T-helper 2 cell treated with Interferon-gamma antibody and Interleukin-4, amounts not matched to agents 5 μg/mL and 100 μg/mL, for 36 hours (primary cell): Measurements from ENCODE around the gene PITPNM3.

Experiments
- DNase-seq: peaks from one replicate; pipeline ENCODE4 v3.0.0; 2021; ENCODE audit warnings: low spot score
- H3K27ac Mint-ChIP-seq: one replicate; pipeline ENCODE4 v1.8.0; 2021; ENCODE audit warnings: mild to moderate bottlenecking, mixed read lengths
- H3K27me3 Mint-ChIP-seq: one replicate; pipeline ENCODE4 v1.8.0; 2021; ENCODE audit warnings: low read depth, mixed read lengths
- H3K36me3 Mint-ChIP-seq: one replicate; pipeline ENCODE4 v1.8.0; 2021; ENCODE audit warnings: low read depth, mixed read lengths
- H3K4me1 Mint-ChIP-seq: one replicate; pipeline ENCODE4 v1.8.0; 2021; ENCODE audit warnings: low read depth, mixed read lengths
- H3K4me3 Mint-ChIP-seq: one replicate; pipeline ENCODE4 v1.8.0; 2022; ENCODE audit warnings: mild to moderate bottlenecking, moderate library complexity, mixed read lengths
- H3K9me3 Mint-ChIP-seq: one replicate; pipeline ENCODE4 v1.8.0; 2021; ENCODE audit warnings: mixed read lengths

PITPNM3 gene

DNA sequence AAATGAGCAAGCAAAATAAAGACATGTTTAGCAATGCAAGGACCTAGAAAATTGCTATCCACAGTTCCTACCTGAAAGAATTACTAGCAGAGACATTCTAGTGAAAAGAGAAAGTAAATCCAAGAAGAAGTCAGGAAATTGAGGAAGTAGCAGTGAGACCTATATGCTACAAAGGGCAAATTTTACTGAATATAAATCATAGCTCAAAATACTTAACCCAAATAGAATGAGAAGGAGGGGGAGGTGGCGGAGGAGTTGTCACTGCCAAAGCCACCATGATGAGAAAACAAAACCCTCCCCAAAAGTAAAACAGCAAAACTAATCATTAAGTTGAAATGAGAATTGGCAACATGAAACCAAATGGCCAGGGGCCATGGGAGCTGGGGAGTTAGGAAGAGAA is 39.3 kb downstream of the PITPNM3 start:
- no peak overlapping the region for H3K27ac Mint-ChIP-seq
- no peaks in the 10 kb centered on the region for H3K9me3 Mint-ChIP-seq
- no peak overlapping the region for H3K4me3 Mint-ChIP-seq
- H3K4me1 Mint-ChIP-seq, result no peaks in the 10 kb centered on the region
- H3K36me3 Mint-ChIP-seq, result no peaks in the 10 kb centered on the region
- peaks cover 10% of the 10 kb centered on the region for H3K27me3 Mint-ChIP-seq
- DNase-seq, result no peak

- Mint-ChIP-seq H3K4me3 (no peak overlapping the region), H3K36me3 (no peaks in the 10 kb centered on the region), H3K4me1 (no peaks in the 10 kb centered on the region), H3K27ac (no peak overlapping the region), H3K9me3 (no peaks in the 10 kb centered on the region), H3K27me3 (peaks cover 10% of the 10 kb centered on the region)
- no peak for DNase-seq
Observed at GRCh38 chr17:6514371-6514770, 42.0 kb downstream of the PITPNM3 start.

DNA sequence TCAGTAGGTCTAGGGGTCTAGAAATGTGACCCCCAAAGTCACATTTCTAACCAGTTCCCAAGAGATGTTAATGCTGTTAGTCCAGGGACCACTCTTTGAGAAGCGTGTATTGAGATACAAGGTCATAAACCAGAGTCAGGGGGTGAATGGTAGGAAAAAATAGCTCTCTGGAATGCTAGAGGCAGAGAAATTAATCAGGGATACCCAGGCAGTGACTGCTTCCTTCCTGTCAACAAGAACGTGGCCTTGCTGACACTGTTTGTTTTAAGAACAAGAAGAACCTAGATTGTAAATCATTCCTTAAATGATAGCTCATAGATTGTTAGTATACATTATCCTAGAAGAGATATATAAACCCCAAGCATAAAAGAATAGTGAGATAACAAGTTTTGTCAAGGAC is 43.8 kb downstream of the PITPNM3 start:
- no peak for DNase-seq
- H3K36me3 Mint-ChIP-seq, result no peaks in the 10 kb centered on the region
- peaks cover 10% of the 10 kb centered on the region for H3K27me3 Mint-ChIP-seq
- no peaks in the 10 kb centered on the region for H3K4me1 Mint-ChIP-seq
- H3K9me3 Mint-ChIP-seq, result no peaks in the 10 kb centered on the region
- H3K4me3 Mint-ChIP-seq, result no peak overlapping the region
- no peak overlapping the region for H3K27ac Mint-ChIP-seq

- Mint-ChIP-seq H3K4me1 (no peaks in the 10 kb centered on the region), H3K4me3 (no peak overlapping the region), H3K36me3 (no peaks in the 10 kb centered on the region), H3K9me3 (no peaks in the 10 kb centered on the region), H3K27me3 (peaks cover 8% of the 10 kb centered on the region), H3K27ac (no peak overlapping the region)
- DNase-seq, result no peak
Observed at GRCh38 chr17:6510321-6510977, 45.9 kb downstream of the PITPNM3 start.

DNA sequence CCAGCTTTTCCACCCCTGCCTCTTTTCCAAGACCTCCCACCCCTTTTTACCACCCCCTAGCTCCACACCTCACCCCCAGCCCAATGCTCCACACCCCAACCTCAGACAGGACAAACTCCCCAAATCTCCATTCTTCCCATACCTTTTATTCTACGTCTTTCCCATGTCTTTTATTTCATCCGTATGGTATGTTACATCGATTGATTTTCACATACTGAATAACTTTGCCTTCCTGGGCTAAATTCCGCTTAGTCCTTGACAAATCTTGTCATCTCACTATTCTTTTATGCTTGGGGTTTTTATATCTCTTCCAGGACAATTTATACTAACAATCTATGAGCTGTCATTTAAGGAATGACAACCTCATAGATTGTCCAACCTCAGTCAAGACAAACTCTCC is 46.4 kb downstream of the PITPNM3 start:
- Mint-ChIP-seq H3K36me3 (no peaks in the 10 kb centered on the region), H3K9me3 (no peaks in the 10 kb centered on the region), H3K27ac (no peak overlapping the region), H3K27me3 (peaks cover 8% of the 10 kb centered on the region), H3K4me1 (no peaks in the 10 kb centered on the region), H3K4me3 (no peak overlapping the region)
- no peak for DNase-seq

DNA sequence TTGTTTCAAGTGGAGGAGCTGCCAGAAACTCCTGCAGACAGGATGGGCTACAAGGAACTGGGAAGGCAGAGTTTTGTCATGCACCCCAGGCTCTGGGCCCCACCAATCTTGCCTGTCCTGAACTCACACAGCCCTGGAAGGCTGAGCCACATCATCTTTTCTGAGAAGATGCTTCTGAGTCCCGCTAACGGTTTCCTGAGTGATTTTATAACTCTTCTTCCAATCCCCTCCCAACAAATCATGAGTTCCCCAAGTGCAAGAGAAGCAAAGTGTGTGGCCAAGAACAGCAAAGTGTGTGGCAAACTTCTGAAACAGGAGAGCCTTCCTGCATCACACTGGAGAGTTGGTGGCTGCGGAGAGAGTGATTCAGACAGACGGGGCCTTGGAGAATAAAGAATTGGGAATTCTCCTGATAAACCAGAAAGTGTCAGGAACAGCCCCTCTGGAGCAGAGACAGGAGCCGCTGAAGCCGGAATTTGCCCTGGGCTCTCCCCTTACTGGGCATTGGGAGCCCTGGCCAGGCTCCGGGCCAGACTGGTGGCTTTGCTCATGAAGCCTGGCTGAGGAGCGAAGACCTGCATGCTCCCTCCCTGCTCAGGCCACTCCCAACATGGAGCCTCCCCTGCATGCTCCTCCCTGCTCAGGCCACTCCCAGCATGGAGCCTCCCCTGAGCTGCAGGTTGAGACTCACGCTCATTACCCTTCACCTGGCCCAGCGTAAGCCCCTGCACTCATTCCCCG is 47.2 kb downstream of the PITPNM3 start:
- DNase-seq, result no peak
- Mint-ChIP-seq H3K27ac (no peak overlapping the region), H3K4me1 (no peaks in the 10 kb centered on the region), H3K9me3 (no peaks in the 10 kb centered on the region), H3K4me3 (no peak overlapping the region), H3K36me3 (no peaks in the 10 kb centered on the region), H3K27me3 (peaks cover 8% of the 10 kb centered on the region)

GRCh38 chr17:6508519-6509030 is 47.8 kb downstream of the PITPNM3 start:
- H3K36me3 Mint-ChIP-seq, result no peaks in the 10 kb centered on the region
- peaks cover 5% of the 10 kb centered on the region for H3K27me3 Mint-ChIP-seq
- H3K4me3 Mint-ChIP-seq, result no peak overlapping the region
- H3K9me3 Mint-ChIP-seq, result no peaks in the 10 kb centered on the region
- no peak for DNase-seq
- H3K4me1 Mint-ChIP-seq, result no peaks in the 10 kb centered on the region
- H3K27ac Mint-ChIP-seq, result no peak overlapping the region

- no peak overlapping the region for H3K27ac Mint-ChIP-seq
- H3K36me3 Mint-ChIP-seq, result no peaks in the 10 kb centered on the region
- peaks cover 1% of the 10 kb centered on the region for H3K27me3 Mint-ChIP-seq
- no peak overlapping the region for H3K4me3 Mint-ChIP-seq
- DNase-seq, result no peak
- H3K4me1 Mint-ChIP-seq, result no peaks in the 10 kb centered on the region
- no peaks in the 10 kb centered on the region for H3K9me3 Mint-ChIP-seq
Observed at GRCh38 chr17:6508016-6508415, 48.3 kb downstream of the PITPNM3 start.

DNA sequence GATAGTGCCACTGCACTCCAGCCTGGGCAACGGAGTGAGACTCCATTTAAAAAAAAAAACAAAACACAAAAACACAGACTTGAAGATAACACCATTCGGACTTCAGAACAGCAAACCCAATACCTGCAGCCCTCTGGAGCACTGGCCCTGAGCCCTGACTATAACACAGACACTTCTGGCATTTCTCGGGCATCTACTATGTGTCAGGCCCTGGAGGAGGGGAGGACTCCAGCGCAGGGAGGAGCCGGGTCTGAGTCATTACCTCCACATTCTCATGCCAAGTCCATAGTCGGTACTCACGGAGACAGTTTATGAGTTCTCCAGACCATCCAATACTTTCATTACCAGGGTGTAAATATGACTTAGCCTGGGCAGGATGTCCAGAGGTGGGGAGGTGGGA is 48.8 kb downstream of the PITPNM3 start:
- H3K4me1 Mint-ChIP-seq, result no peaks in the 10 kb centered on the region
- no peak overlapping the region for H3K27ac Mint-ChIP-seq
- H3K27me3 Mint-ChIP-seq, result no peaks in the 10 kb centered on the region
- H3K9me3 Mint-ChIP-seq, result no peaks in the 10 kb centered on the region
- H3K36me3 Mint-ChIP-seq, result no peaks in the 10 kb centered on the region
- H3K4me3 Mint-ChIP-seq, result no peak overlapping the region
- no peak for DNase-seq

DNA sequence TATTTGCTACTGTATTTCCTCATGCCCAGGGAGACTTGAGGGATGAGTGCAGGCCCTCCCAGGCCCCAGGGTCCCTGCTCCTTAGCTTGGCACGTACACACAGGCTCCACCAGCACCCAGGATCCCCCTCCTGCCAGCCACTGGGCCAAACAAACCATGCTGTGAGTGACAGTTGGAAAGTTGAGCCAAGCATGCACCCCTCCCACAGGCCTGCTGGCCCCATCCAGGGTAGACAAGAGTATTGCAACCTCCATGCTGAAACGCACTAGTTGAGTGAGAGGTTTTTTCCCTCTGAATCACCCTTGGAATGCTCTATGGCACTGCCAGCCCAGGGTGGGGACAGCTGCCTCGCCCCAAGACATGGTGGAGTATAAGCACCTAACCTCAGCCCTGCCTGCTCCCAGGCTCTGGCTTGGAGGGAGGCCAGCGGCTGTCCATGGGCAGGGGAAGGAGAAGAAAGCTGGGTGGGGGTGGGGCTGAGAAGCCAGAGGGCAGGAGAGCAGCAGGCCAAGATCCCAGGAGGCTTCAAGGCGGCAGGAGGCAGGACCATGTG is 49.6 kb downstream of the PITPNM3 start:
- DNase-seq, result no peak
- Mint-ChIP-seq H3K4me3 (no peak overlapping the region), H3K9me3 (no peaks in the 10 kb centered on the region), H3K27me3 (no peaks in the 10 kb centered on the region), H3K36me3 (no peaks in the 10 kb centered on the region), H3K27ac (no peak overlapping the region), H3K4me1 (no peaks in the 10 kb centered on the region)

DNA sequence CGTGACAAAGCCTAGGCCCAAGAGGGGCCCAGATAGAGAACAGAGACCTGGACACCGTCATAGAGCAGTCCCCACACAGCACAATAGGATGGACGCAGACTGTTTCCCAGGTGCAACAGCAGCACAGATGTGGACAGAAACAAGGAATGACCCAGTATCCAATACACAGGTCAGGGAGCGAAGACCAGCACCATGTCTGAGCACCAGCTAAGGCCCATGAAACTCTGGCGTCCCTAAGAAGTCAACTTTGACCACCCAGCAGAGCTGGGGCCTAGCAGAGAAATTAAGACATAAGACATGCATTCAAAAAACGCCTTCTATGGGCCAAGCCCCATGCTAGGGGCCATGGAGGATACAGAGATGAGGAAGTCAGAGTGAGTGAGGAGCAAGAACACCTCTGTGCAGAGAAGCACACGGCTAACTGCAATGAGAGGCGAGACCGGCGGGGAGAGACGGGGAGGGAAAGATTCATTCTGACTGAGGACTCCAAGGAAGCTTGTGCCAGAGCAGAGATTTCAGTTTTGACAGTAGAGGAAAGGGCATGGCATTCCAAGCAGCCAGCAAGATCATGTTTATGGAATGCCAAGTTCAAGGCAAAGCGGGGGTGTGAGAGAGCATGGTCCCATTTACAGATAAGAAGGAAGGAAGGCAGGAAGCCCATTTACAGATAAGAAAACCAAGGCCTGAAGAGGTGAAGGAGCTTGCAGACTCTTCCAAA is 50.8 kb downstream of the PITPNM3 start:
- no peak overlapping the region for H3K4me3 Mint-ChIP-seq
- H3K27ac Mint-ChIP-seq, result no peak overlapping the region
- no peaks in the 10 kb centered on the region for H3K4me1 Mint-ChIP-seq
- no peaks in the 10 kb centered on the region for H3K36me3 Mint-ChIP-seq
- no peak for DNase-seq
- no peaks in the 10 kb centered on the region for H3K27me3 Mint-ChIP-seq
- no peaks in the 10 kb centered on the region for H3K9me3 Mint-ChIP-seq

GRCh38 chr17:6503641-6504195 is 52.6 kb downstream of the PITPNM3 start:
- no peaks in the 10 kb centered on the region for H3K27me3 Mint-ChIP-seq
- H3K9me3 Mint-ChIP-seq, result no peaks in the 10 kb centered on the region
- H3K4me1 Mint-ChIP-seq, result no peaks in the 10 kb centered on the region
- H3K27ac Mint-ChIP-seq, result no peak overlapping the region
- H3K36me3 Mint-ChIP-seq, result no peaks in the 10 kb centered on the region
- no peak overlapping the region for H3K4me3 Mint-ChIP-seq
- no peak for DNase-seq

DNA sequence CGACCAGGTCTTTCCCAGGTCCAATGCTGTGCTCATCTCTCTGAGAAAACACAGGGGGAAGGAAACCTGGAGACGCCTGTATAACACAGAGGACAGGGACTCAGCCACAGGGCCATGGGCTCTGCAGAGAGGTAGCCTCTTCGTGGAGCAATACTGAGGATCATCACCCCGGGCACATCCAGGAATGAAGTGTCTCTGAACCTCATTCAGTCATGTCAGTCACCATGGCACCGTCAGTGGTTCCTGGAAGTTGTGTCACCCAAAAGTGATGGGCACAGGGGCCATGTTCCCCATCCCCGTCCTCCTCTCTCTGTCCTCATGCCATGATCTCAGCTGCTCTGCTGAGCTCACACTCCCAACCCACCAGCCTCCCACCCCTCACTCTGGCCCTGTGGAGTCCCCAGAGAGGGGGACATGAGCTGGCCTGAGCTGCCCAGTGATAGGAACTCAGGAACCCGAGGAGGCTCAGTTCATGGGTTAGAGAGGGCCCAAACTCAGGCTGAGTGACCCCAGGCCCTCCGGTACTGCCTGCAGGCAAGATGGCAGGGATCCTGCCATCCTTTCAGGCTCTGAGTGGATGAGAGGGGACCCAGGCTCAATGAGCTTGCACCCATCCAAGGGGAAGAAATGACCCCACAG is 53.4 kb downstream of the PITPNM3 start:
- no peak overlapping the region for H3K27ac Mint-ChIP-seq
- H3K27me3 Mint-ChIP-seq, result no peaks in the 10 kb centered on the region
- H3K9me3 Mint-ChIP-seq, result no peaks in the 10 kb centered on the region
- no peak for DNase-seq
- H3K4me1 Mint-ChIP-seq, result no peaks in the 10 kb centered on the region
- H3K4me3 Mint-ChIP-seq, result no peak overlapping the region
- H3K36me3 Mint-ChIP-seq, result no peaks in the 10 kb centered on the region
